GM12801 (cell line): ENCODE results near the gene GSK3A.

ENCODE experiments used
- CTCF ChIP-seq: IDR thresholded peaks from one replicate; pipeline ENCODE4 v1.5.1; 2011; ENCODE audit warnings: control low read depth; ENCODE audit not compliant: insufficient read length; ENCODE audit errors: extremely low read depth

The GSK3A gene

GRCh38 chr19:42200116-42200715 is 42.2 kb downstream of the GSK3A start:
- TF ChIP-seq CTCF, result no peak

GRCh38 chr19:42199440-42200115 is 42.8 kb downstream of the GSK3A start:
- no peak for TF ChIP-seq CTCF

DNA sequence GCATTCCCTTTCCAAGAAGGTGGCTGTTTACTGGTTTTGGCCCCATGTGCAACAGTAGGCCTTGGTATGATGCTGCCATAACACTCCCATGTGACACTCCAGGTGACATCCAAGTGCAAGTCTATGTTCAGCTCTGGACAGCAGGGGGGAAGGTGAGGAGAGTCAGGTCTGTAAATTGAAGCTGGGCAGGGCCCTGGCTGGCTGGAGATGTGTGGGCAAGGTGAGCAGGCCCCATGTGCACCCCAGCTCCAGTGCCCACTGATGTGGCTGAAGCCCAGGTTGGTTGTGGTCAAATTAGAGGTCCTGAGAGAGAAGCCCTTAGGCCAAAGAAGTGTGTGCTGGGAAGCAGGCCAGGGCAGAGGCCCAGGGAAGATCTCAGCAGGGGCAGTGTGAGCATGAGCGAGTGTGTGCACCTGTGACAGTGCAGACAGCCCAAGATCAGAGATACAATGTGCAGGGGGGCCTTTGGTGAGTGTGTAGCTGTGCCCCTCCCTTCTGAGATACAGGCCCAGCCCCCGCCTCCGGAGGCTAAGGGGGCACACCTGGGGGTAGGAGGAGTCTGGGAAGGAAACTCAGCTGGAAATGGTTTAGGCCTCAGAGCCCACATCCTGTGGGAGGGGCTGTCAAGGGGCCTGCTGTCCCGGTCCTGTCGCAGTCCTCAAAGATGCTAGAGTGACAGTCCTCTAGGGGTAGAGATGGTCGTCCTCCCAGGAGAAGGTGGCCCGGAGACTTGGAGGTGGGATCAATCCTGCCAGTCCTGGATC is 43.5 kb downstream of the GSK3A start:
- TF ChIP-seq CTCF, result no peak

DNA sequence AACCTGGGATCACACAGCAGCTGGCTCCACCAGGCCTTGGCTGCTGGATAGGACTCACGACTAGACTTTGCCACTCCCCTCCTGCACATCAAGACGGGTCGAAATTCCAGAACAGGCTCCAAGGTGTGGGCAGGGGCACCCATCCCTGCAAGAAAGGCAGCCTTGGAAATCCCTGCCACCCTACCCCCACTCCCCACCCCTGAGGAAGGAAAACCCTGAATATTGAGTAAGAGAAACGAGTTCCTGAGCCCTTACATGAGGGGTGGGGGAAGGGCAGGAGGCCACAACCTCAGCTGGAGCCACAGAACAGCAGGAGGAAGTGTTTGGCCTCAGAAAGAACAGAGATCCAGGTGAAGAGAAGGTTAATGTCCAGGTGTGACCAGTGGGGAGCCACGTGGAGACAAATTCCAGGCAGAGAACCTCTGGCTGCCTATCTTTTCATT is 45.0 kb downstream of the GSK3A start:
- no peak for TF ChIP-seq CTCF

GRCh38 chr19:42196011-42197001 is 46.1 kb downstream of the GSK3A start:
- no peak for TF ChIP-seq CTCF

DNA sequence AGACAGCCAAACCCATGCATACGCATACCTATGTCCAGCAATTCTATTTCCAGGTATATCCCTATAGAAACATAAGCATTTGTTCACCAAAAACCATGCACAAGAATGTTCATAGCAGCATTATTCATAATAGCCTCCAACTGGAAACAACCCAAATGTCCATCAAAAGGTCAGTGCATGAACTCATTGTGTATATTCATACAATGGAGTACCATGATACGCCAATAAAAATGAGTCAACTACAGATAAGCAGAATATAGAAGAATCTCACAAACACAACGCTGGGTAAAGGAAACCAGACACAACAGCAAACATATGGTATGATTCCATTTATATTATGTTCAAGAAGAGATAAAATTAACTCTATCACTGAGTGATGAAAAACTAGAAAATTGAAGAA is 48.7 kb downstream of the GSK3A start:
- no peak for TF ChIP-seq CTCF
